ENCODE measurements around the gene SORCS2.

SORCS2 gene

GRCh38 chr4:7326693-7327340, 134.5 kb downstream of the SORCS2 start:
- no peak for DNase-seq (ENCODE audit: low read depth)

- DNase-seq (ENCODE audit: low read depth): no peak
Observed at GRCh38 chr4:7327341-7327885, 135.1 kb downstream of the SORCS2 start.

- DNase-seq (ENCODE audit: low read depth): no peak
Observed at GRCh38 chr4:7328162-7328912, 136.0 kb downstream of the SORCS2 start.

- no peak for DNase-seq (ENCODE audit: low read depth)
Observed at GRCh38 chr4:7328913-7329638, 136.7 kb downstream of the SORCS2 start.

GRCh38 chr4:7330031-7330596, 137.8 kb downstream of the SORCS2 start:
- no peak for DNase-seq (ENCODE audit: low read depth)

DNA sequence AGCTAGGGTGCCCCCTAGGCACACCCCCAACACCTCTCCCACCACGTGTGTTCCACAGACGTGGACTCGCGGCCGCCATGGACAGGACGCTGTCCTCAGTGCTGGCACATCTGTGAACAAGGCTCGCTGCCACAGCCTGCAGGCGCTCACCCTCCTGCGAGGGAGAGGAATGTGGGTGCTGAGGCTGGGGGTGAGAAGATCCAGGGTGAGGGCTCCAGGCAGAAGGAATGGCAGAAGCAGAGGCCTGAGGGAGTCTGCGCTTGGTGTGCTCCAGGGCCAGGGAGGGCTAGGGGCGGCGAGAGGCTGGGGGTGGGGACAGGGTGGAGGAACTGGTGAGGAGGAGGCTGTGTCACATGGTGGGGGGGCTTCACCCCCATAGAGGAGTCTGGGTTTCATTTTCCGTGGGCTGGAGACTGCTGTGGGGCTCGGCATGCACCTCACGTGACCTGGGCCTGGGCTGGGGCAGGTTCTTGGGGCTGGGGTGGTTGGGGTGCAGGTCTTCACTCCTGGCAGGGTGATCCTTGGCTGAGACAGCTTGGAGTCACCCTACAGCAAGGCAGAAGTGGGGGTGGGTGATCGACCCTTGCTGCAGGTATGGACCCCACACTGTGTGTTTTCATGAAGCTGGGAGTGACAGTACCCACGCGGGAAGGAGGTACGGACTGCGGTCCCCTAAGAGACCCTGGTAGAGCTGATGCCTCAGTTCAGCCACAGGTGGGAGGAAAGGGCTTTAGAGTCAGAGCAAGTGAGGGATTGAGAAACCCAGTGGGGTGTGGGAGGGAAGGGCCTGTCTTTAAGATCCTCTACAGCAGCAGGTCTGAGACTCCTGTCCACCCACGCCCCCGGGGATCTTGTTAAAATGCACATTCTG, 138.7 kb downstream of the SORCS2 start:
- no peak for DNase-seq (ENCODE audit: low read depth)

DNA sequence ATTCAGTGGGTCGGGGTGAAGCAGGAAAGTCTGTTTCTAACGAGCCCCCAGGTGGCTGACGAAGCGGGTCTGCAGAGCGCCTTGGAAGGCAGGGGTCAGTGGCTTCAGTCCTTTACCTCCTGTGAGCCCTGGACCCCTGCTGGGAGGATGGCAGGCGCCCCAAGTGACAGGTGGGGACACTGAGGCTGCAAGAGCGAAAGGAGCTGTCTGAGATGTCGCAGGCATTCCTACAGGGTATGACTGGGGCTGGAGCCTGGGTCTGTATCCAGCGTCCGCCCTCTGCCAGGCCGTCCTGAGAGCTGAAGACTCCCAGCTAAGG, 139.3 kb downstream of the SORCS2 start:
- no peak for DNase-seq (ENCODE audit: low read depth)

DNA sequence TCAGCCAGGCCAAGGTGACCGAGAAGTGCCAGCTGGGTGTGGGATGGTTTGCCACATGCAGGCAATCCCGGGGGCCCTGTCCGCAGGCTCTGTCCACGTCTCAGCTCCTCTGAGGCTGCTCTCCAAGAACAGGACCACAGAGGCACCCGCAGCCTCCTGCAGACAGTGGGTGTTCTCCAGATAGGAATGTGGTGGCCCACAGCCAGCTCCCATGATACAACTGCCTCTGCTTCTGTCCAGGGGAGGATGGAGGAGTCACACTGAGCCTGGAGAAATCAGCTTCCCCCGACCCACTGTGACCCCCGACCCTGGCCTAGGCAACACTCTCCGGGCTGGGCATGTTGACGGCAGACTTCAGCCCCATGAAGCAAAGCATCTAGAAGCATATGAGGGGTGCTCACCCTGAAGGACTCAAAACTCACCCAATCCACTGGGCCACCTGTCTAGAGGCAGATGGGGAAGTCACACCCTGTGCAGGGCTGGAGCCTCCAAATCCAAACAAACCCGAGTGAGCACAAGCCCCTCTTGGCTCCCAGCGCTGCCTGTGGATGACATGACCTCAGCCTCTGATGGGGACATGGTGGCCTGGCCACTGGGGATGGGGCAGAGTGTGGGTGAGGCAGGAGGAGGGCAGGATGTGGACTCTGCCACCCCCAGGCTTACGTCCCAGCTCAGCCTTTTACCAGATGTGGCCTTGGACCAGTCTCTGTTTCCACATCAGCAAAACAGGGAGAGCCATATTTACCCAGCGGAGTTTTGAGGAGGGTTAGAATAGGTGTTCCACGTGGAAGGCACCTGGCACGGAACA, 140.1 kb downstream of the SORCS2 start:
- DNase-seq (ENCODE audit: low read depth): no peak

GRCh38 chr4:7333024-7333780, 140.9 kb downstream of the SORCS2 start:
- no peak for DNase-seq (ENCODE audit: low read depth)

DNA sequence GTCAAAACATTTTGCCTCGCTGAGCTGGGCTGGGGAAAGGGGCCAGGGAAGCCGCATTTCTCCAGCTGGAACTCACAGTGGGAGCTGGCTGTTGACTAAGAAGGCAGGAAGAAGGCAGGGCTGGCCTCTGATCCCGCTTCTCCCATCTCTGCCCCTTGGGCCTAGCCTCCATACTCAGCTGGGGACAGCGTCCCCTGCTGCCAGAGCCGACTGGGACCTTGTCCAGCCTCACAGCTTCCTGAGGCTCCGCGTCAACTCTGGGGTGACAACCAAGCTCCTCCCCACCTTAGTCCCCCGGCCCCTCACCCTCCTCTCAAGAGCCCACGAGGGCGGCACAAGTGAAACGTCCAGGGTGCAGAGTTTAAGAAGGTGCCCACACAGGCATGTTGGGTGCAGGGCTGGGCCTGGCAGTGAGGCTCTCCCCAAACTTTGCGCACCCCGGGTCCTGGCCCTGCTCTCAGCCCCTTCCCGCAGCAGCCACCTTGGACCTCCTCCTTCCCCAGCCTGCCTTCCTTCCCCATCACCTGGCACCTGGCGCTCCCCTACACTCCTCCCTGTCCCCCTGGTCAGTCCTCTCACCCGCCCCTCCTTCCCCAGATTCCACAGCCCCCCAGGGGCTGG, 141.6 kb downstream of the SORCS2 start:
- DNase-seq (ENCODE audit: low read depth): no peak

GRCh38 chr4:7334521-7335275, 142.4 kb downstream of the SORCS2 start:
- DNase-seq (ENCODE audit: low read depth): no peak

DNA sequence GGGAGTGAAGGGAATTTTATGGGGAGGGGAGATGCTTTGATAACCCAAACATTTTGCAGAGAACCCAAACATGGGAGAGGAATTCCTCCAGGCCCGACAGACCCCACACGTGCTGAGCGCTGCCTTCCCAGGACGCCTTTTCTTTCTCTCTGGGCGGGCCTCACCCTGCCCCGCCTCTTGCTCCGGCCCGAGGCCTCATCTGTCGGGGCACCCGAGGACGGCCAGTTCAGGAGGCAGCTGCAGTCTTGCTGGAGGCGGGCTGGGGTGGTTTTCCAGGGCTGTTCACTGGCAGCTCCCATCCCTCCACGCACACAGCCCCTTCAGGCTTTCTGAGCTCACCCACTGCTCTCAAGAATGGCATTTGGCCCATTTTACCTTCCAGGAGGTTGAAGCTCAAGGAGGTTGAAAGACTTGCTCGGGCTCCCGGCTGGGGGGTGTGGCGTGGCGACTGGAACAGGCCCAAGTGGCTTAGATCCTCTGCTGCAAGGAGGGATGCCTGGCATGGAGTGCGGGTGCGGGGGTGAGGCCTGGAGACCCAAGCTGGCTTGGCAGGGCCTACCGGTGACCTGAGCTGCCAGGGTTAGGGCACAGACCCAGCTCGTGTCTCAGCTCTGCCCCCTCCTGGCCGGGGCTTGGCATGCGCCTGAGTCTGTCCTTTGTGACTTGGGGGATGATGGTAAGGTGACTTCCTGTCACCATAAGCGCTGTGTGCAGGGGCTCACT, 143.2 kb downstream of the SORCS2 start:
- DNase-seq (ENCODE audit: low read depth): no peak

- no peak for DNase-seq (ENCODE audit: low read depth)
Observed at GRCh38 chr4:7336067-7336569, 143.8 kb downstream of the SORCS2 start.

GRCh38 chr4:7336732-7337131, 144.4 kb downstream of the SORCS2 start:
- no peak for DNase-seq (ENCODE audit: low read depth)

GRCh38 chr4:7337196-7338058, 145.1 kb downstream of the SORCS2 start:
- DNase-seq (ENCODE audit: low read depth): no peak

- no peak for DNase-seq (ENCODE audit: low read depth)
Observed at GRCh38 chr4:7338059-7338452, 145.7 kb downstream of the SORCS2 start.
